Stimulated activated CD4-positive, alpha-beta T cell treated with anti-CD3 and anti-CD28 coated beads, Interleukin-4, amount 100 ng/mL, for 48 hours (primary cell): Measurements from ENCODE around the gene MAP3K8.
"Not testable (repeated sequence)": the region's sequence is repeated elsewhere in the genome, so short reads cannot be mapped to it uniquely, and the experiment has no call there.

Experiments
- DNase-seq, 2 donors: peaks; one replicate each; pipeline ENCODE4 v3.0.0-alpha.2; 2020; ENCODE audit warnings: low read depth in 2 of 2

MAP3K8 gene

DNA sequence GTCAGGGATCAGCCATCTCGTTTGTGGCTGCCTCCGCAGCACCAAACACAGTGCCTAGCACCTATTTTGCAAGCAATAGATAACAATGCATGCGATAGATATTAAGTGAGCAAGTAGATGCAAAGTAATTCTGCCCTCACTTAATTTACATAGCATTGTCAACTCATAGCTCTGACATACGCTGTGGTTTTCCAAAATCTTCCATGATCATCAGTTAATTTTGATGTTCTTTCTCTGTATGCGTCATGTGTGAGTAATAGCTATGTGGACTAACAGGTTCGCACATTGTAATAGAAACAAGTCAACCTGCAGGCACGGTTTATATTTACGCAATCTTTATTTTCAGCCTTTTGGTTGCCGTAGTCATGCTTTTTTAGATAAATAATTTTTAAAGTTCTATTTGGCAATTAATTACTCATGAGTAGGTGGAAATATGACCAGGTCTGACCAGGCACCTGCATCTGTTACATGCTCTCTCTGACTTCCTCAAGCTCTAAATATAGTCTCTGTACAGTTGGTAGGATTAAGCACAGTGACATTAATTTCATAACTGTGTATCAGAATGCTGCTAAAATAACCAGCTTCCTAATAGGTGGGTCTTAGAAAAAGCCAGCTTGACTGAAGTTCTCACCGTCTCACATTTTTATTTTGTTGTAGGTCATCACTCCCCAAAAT, 13.3 kb downstream of the MAP3K8 start:
- no peak for DNase-seq

DNA sequence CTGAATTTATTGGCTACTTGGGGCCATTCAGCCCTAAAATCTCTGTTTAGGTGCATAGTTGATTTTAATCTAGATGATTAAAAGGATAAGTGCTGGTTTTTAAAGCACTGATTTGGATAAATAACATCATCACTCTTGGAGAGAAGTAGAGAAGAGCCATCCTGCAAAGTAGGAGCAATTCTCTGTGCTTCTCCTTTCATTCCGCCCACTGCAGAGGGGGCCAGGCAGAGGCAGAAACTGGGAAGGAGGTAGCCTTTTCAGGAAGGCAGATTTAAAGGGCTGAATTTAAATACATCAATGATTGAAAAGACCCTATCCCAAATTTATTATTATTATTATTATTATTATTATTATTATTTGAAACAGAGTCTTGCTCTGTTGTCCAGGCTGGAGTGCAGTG, 14.1 kb downstream of the MAP3K8 start:
- DNase-seq, result no peak

- no peak for DNase-seq
Observed at GRCh38 chr10:30453764-30454527, 20.0 kb downstream of the MAP3K8 start.

- DNase-seq, result no peak
Observed at GRCh38 chr10:30454744-30455510, 20.9 kb downstream of the MAP3K8 start.

GRCh38 chr10:30455816-30456215, 21.8 kb downstream of the MAP3K8 start:
- no peak for DNase-seq

DNA sequence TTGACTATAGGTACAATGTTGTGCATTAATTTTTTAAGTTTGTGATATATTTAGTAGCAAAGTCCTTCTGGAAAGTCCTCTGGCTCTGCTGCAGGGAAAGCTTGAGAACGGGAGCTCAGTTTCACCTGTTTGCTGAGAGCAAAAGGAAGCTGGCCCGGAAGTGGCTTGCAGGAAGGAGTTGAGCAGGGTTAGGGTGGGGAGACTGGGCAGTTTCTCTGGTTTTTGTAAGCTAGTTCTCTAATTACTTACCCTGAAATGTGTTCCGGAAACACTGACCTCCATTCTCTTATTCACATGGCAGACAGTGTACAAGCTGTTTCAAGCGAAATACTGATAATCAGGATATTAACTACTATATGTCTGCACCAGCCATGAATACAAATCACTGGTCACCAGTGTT, 22.3 kb downstream of the MAP3K8 start:
- no peak for DNase-seq

GRCh38 chr10:30459283-30459682, 25.3 kb downstream of the MAP3K8 start:
- DNase-seq, result no peak

DNA sequence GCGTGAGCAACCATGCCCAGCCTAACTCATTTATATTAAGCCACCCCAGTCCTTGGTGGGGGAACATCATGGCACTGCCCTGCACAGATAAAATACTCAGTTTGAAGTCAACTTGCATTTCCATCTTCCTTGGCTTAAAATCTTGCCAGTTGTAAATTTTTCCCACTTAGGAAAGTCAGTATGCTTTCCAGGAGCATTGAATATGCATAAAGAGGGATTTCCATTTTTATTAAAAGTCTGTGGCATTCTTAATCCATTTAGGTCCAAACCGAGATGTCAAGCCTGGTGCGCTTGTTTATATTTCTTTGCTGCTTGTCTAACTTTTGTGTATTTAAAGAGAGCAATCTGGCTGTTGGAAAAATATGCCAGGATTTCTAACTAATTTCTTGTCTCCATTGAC, 26.1 kb downstream of the MAP3K8 start:
- no peak for DNase-seq

DNA sequence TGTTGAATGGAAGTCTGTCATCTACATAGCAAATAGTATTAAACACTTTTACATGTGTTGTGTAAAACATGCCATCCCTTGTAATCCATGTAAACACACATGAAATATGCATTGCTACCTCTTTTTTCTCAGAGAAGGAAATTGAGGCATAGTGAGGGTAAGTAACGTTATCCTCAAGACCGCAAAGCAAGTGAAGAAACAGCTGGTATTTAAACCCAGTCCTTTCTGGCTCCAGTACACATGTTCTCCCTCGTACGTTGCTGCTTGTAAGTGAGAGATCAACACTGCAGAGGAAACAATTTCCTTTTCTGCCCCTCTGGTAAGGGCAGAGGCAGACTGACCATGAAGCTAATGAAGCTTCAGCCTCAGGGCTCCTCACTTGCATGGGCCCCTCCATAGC, 28.5 kb downstream of the MAP3K8 start:
- no peak for DNase-seq

DNA sequence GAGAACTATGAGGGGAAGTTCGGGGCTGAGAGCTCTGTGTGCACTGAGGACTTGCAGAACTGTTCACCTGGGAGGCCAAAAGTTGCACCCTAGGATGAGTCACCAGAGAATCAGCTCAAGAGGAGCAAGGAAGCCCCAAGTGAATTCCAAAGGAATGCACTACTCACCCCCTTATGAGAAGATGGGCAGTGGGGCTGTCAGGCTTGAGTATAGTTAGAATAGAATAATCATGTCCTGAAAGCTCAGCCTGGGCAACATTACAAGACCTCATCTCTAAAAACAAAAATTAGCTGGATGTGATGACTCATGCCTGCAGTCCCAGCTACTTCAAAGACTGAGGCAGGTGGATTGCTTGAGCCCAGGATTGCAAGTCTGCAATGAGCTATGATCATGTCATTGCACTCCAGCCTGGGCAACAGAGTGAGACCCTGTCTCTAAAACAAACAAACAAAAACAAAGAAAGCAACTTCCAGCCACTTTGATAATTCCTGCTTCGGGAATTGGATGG, 30.0 kb downstream of the MAP3K8 start:
- no peak for DNase-seq

GRCh38 chr10:30464675-30465074, 30.7 kb downstream of the MAP3K8 start:
- no peak for DNase-seq

GRCh38 chr10:30466445-30466844, 32.5 kb downstream of the MAP3K8 start:
- no peak for DNase-seq

DNA sequence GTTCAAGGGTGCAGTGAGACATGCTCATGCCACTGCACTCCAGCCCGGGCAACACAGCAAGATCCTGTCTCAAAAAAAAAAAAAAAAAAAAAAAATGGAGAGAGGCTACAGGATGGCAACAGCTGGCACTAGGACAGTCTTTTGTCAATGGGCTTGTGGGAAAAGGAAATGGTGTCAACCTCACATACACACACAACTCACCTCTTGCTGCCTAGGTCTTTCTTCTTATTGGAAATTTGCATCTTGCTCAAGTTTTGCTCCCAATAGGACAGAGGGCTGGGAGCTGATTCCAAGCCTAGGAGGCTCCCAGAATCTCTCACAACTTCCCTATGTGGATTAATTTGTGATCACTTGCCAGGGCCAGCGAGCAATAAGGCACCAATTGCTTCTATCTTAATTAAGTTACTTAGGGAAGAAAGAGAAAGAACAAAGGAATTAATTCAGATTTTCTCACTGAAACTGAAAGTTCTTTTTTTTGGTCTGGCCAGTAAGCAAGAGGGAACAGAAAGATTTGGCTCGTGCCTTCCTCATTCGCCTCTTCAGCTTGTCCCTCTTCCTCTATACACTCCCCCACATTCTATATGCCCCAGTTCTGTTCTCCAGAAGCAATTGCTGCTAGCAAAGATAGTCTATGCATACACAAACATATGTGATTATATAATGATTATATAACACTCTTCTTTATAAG, 33.8 kb downstream of the MAP3K8 start:
- no peak for DNase-seq

GRCh38 chr10:30472414-30473155, 38.6 kb downstream of the MAP3K8 start:
- no peak for DNase-seq

GRCh38 chr10:30475515-30475914, 41.5 kb downstream of the MAP3K8 start:
- DNase-seq, result not testable (repeated sequence)

GRCh38 chr10:30476511-30477155, 42.6 kb downstream of the MAP3K8 start:
- no peak for DNase-seq

- DNase-seq, result not testable (repeated sequence)
Observed at GRCh38 chr10:30479513-30479912, 45.5 kb downstream of the MAP3K8 start.

DNA sequence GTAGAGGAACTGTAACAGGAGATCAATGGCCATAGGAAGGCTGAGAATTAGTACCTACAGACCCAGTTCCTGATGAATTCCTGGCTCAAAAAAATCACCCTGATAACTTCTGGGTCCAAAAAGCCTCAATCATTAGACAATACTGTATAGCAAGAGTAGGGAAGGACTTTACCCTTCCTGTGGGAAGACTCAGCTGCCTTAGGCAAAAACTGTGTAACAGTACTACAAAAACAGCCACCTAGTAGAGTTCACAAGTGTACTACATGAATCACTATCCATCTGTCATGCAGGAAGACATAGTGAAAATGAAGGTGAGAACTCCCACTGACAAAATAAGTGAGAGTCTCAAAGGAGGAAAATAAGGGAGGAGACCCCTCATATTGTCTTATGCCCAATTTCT, 47.6 kb downstream of the MAP3K8 start:
- DNase-seq, result no peak

DNA sequence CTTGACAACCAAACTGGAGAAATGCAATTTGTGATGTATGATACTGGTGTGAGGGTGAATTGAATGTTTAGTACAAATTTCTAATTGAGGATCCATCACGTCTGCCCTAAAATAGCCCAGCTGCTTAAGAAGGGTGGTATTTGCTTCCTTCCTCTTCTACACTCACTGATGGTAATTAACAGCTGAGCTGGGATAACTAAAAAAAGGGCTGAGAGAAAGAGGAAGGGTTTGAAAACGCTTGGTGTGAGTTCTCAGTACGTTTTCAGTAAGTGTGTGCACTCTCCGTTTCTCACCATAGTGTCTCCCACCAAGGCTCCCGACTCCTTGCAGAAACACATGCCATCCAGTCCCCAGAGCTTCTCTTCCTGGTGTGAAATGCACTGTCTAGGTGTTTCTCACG, 54.3 kb downstream of the MAP3K8 start:
- no peak for DNase-seq

DNA sequence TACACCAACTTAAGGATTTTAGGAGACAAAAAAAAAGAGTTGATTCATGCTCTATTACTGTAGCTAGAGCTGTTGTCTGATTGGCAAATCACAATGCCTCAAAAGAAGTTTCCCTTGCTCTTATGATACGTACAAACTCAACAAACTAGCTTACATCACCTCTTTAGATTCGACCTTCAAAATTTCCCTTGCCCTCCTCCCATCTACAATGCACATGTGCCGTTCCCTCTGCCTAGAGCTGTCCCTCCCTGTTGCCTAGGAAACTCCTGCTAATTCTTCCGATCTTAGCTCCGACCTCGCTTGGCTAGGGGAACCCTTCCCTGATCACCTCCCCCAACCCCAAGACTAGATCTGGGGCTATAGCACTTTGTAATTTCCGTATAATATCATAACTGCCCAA, 55.4 kb downstream of the MAP3K8 start:
- no peak for DNase-seq
